ENCODE data around the gene PPP1R14C.

PPP1R14C gene

DNA sequence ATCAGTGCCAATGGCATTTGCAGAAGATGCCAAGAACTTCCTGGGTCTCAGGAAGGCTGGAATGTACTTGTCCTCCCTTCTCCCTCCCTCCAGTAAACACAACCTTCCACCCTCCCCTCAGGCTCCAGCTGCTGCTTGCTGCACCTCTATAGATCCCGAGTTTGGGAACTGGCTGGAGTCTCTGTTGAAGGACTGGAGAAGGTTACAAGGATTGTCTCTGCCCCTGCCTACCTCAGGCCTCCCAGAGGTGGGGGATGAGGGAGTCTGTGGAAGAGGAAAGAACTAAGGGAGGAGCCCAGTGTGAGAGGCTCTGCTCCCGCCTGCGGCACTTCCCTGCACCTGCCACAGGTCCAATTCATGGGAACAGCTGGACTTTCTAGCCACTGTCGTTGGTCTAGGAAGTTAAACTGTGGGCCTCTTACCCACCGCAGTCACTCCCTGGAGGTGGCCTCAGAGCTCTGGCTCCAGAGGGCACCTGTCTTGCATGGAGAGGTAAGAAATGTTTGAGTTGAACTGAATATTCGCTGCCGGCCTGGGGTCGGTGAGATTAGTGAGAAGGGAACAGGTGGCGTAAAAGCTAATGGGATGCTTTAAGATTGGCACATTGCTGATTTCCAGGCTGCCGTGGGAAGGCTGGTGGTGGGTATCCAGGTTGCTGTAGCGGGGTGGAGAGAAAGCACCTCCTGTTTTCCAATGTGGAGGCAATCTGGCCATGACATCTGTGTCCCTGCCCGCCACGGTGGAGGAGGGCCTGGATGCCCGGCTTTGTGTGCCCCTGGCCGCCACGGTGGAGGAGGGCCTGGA lies 54.3 kb downstream of the PPP1R14C start:
- DNase-seq, result no peak

DNA sequence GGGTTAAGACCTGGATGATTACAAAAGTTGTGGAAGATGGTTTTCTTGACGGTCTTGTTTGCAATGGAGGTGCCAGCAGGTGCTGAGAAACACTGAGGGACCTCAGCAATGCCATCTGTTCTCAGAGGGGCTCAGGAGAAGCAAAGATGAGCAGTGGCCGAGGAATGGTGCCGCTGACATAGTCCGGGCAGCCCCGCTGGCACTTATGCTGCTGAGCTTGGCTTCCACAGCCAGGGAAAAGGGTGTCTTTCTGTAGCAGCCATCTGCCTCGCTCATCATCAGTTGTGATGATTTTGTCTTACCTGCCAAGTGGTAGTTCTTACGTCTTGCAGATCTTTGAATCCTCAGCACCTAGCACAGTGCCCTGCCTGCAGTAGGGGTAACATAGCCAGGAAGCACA lies 55.7 kb downstream of the PPP1R14C start:
- no peak for DNase-seq

DNA sequence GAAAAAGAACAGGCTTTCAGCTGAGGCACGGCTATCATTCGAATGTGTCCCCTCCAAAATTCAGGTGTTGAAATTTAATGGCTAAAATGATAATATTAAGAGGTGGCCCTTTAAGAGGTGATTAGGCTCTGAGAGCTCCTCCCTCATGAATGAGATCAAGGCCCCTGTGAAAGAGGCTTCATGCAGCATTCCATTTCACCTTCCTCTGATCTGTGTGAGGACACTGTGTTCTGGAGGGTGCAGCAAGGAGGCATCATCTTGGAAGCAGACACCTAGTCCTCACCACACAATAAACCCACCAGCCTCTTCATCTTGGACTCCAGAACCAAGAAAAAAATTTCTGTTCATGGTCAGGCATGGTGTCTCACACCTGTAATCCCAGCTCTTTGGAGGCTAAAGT lies 56.4 kb downstream of the PPP1R14C start:
- DNase-seq, result no peak

DNA sequence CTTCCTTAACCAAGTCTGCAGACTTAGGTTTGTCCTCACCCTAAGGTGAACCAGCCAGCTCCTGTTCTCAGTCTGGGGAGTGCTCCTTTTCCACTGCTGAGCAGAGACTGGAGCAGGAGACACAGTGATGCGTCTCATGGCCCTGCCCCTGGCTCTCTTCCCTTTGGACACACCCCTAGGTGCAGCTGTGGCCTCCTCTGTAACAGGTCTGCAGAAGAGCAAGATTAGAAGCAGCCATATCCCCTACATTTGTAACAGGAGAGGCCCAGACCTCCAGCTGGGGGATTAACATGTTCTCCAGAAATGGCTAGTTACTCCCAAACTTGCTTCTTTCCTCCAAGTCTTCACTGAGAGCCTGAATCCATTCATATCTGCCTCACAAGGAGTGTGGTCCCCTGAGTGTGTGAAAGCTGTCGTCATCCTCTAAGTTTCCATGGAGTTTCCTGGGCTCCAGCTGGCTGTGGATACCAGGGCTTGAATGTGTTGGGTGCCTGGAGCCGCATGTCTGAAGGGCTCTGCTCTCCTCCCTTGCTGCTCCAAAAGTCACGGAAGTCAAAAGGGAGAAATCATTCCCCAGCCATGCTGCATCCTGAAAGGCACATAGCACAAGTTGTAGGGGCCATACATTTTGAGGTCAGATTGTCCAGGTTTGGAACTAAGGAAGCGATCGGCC lies 57.7 kb downstream of the PPP1R14C start:
- no peak for DNase-seq

DNA sequence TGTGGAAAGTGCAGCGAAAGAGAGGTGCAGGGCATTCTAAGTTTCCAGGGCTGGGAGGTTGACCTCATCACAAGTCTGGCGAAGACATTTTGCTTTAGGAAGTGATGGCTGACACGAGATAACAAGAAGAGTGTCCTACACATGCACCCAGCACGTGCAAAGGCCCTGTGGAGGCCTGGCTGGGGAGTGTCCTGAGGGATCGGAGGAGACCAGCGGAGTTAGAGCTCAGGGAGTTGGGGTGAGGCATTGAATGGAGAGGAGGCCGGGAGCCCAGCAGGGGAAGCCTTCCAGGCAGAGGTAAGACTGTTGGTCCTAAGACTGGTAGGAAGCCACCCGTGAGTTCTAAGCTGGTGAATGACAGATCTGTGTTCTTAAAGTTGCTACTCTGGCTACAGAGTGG lies 58.4 kb downstream of the PPP1R14C start:
- DNase-seq, result no peak

DNA sequence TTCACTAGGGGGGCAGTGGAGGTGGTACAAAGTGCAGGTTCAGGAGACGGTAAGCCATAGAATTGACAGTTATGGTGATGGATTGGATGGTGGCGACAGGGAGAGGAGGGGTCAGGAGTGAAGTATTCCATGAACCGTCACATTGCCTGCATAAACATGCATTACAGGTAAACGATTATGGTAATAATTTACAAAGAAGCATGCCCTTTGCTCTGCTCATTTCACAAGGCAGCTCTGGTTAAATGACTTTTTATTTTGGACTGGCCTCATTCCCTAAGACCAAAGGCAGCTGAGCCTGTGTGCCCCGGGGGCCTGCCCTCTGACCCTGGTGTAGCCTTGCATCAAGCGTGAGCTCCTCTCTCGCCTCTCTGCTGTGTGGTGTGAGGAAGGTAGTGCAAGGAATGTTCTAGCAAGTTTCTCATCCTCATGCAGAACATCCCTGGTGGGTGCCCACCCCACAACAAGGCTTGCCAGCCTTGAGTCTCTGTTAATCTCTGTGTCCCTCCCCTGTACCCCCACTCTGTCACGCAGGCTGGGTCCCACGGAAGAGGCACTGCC lies 59.0 kb downstream of the PPP1R14C start:
- DNase-seq, result no peak

DNA sequence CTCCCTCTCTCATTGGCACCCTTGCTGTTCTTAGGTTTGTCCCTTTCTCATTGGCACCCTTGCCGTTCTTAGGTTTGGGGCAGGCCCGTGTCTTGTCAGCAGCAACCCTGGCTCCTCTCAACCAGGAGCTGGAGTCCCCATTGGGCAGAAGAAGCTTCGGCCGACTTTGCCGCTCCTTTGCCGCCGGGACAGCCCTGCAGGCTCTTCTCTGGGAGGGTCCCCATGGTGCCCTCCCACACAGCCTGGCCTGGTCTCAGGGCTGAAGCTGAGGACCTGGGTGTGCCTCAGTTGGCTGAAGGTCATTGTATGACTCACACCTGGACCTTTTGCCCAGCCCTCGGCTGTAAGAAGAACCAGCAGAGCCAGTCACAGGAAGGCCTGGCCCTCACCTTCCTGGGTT lies 59.6 kb downstream of the PPP1R14C start:
- no peak for DNase-seq

DNA sequence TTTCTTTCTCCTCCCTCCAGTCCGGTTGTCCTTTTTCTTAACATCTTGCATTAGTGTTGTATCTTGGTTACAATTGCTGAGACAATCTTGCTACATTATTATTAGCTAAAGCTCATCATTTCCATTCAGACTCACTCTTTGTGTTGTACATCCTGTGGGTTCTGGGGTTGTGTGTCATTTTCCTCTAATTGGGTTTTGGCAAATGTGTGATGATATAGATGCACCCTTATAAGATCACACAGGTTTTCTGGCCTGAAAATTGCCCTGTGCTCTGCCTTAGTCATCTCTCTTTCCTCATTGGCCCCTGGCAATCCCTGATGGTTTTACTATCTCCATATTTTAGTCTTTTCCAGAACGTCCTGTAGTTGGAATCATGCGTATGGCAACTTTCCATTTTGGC lies 60.1 kb downstream of the PPP1R14C start:
- DNase-seq, result no peak

DNA sequence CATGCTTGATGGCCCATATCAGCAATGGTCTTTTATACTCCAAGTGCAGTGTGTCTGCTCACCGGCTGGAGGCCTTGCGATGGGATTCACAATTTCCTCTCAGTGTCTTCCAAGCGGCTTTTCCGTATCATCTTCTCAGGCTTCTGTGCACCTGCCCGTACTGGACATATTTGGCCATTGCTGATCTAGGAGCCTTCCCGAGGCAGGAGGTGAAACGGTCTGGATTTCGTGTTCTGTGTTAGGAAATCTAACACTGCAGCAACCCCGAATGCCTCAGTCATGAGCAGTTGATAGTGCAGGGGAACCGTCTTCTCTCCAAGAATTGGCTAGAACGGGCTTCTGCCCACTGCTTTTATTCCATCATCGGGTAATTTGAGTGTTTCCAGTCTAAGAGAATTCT lies 60.5 kb downstream of the PPP1R14C start:
- DNase-seq, result no peak

DNA sequence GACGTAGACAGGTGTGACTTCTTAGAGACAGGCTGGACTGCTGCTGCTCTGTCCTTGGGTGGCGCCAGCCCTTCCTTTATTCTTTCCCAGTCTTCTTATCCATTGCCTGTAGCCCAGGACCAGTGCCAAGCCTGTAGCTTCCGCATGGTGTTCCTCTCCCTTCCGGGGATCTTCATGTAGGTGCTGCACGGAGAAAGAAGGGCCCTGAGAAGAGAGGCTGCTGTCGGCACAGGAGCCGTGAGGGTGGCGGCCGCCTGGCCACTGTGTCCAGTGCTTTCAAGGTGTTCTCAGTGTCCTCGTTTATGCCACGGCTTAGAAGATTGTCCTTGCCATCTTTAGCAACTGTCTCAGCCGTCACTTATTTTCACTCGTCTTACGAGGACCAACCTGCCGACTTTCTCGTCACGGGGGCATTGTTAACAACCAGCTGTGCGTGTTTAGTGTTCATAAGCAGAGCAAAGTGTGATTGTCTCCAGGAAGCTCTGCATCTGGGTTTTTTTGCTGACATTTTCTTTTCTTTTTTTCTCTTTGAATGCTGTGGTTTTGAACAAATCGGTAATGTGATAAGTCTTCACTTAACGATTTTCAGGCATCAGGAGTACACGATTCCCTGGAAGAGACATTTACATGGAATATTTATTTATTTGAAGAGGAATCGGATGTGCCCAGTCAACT lies 61.2 kb downstream of the PPP1R14C start:
- no peak for DNase-seq

DNA sequence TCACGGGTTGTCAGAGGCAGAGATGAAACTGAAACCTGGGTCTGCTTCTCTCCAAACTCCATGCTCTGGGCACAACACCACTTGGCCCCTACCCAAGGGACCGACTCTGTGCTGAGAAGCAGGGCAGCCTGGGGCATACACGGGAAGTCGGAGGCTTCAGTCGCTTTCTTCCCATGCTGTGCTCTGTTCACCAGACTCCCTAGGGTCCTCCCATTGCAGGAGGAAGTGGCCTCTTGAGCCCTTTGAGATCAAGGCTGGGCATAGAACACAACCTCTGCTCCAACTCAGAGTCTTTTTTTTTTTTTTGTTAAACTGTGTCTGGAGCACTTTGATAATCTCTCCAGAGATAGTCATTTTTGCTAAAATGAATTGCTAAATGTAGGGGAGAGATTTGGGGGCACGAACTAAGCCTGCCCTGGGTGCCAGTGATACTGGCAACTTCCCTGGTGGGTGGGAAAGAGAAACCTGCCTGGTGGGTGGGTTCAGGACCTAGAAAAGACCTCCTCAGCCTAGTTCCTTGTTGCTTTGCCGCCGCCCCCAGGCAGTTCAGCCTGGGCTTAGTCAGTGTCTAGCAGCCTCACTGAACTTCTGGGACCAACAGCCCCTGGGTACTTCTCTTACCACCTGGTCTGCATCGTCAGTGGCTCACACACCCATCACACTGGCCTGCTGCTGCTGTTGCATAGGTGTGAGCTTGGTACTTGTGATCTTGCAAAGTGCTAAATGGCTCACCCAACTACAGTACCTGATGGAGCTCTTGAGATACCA lies 62.0 kb downstream of the PPP1R14C start:
- peak; percentile 2 for DNase-seq

DNA sequence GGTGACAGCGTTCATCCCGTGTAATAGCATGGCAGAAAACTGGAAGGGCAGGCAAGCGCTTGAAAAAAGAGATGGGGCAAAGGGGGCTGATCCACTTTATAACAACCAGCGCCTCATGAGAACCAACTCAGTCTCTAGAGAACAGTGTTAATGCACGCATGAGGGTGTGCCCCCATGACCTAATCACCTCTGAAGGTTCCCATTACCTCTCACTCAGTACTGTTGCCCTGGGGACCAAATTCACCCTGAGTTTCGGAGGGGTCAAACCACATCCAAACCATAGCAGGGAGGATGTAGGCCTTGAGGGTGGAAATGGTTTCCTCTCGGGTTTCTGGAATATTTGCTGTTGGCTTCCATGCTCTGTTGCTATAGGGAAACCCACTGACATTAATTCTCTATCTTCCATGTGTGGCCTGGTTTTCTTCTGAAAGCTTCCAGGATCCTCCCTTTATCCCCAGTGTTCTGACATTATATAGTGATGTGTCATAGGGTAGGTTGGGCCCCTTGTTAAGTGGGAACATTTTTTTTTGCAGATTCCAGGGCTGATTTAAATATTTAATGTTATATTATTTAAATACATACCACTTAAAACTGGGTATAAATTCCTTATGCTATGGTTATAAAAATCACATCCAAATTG lies 65.2 kb downstream of the PPP1R14C start:
- no peak for DNase-seq

DNA sequence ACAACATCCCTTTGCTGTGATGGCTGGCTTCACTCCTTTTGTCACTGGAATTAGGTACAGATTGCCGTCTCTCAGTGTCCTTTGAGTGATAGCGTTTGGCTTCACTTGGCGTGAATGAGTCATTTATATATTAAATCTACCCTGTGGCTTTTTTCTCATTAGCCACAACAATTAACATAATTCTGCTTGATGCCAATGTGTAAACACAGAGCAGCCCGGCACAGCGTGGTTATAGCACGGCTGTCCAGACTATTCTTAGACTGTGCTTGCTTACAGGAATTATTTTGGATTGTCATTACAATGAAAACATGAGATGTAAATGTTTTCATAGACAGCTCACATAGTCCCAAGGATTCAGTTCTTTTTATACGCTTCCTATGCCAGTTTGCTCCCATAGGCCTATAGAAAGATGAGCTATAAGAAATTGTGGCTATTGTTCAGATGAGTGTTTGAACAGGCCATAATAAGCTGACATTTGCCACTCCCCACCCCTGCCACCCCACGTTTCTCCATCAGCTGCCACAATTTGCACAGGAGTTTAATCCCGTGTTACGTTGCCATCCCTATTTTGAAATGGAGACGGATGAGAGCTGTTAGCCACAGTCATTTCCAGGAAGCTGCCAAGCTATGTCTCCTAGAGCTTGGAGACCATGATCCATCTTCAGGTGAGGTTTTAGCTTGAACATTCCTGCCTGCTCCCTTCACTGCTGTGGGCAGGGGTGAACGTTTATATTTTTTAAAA lies 65.9 kb downstream of the PPP1R14C start:
- DNase-seq, result no peak

DNA sequence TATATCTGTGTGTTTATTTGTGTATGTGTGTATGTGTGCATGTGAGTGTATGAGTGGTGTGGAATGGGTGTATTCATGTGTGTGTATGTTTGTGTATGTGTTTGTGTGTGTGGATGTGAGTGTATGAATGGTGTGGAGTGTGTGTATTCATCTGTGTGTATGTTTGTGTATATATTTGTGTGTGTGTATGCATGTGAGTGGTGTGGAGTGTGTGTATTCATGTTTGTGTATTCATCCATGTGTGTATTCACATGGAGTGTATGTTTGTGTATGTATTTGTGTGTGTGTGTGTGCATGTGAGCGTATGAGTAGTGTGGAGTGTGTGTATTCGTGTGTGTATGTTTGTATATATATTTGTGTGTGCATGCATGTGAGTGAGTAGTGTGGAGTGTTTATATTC lies 66.6 kb downstream of the PPP1R14C start:
- no peak for DNase-seq

DNA sequence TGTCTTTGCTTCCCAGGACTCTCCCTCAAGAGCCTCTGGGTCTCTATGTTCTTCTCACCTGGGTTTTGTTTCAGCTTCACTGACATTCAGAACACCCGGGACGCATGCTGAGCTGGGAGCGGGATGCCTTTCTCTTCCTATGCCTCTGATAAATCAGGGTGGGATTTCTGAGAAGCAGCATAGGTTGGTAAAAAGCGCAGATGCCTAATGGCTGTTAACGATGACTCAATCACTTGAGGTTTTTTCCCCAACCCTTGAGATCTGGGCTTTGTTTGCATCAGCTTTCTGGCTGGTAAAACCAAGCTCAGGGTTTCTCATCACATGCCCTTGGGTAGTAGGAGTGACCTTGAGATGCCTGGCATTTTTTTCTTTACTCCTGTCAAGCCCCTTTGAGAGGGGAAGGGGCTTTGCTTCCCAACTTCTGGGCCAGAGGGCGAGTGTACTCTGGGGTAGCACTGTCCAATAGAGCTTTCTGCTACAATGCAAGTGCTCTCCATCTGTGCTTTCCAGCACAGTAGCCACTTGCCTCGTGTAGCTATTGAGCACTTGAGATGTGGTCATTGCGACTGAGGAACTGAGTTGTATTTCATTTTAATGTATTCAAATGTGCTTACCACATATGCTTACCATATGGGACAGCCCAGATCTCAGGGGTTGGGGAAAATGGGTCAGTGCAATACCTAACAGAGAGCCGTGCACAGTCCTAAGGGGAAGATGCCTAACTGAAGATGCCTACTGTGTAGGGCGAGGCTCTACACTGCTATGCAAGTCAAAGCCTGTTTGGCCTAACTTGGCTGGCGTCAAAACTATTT lies 69.1 kb downstream of the PPP1R14C start:
- no peak for DNase-seq

DNA sequence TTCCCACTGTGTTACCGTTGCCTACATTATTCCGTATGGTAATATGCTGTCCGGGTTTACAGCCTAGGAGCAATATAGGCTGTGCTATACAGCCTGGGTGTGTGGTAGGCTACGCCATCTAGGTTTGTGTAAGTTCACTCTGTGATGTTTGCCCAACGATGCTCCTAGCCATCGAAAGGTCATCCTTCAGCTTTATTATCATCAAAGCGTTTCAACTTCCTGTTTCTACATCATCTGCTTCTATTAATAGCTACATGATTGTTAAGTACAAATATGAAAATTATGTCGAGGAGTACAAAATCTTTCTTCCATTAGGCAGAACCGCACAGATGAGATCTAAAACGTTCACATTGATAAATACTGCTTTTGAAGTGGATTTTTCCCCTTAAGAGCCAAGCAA lies 69.9 kb downstream of the PPP1R14C start:
- DNase-seq, result no peak

DNA sequence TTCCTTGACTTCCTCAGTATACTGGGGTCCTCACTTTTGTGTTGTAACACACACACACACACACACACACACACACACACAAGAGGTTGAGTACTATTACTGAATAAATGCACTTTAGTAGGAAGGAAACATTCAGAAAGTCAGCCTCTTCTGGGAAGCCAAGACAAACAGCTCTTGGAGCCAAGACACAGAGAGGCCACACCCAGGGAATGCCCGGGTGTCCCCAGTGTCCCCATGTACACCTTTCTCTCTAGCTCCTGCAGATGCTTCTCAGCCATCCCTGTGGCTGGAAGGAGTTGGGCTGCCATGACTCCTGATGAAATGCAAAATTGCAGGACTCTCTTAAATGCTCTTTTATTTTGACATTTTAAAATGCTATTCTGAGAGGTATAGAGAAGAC lies 70.5 kb downstream of the PPP1R14C start:
- no peak for DNase-seq

DNA sequence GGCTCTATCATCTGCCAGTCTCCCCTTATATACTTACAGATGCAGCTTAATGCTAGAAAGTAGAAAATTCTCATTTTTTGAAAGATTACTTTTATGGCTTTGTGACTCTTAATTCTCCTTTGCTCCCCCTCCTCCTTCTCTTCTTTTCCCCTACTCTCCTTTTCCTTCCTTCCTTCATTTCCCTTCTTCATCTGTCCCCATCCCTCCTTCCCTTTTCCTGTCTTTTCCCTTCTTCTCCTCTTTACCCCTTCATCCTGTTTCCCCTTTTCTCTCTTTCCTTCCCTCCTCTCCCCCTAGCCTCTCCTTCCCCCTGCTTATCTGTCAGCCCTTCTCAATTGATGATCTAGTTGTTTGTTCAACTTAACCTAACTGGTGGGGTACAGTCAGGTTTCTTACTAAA lies 71.5 kb downstream of the PPP1R14C start:
- no peak for DNase-seq

DNA sequence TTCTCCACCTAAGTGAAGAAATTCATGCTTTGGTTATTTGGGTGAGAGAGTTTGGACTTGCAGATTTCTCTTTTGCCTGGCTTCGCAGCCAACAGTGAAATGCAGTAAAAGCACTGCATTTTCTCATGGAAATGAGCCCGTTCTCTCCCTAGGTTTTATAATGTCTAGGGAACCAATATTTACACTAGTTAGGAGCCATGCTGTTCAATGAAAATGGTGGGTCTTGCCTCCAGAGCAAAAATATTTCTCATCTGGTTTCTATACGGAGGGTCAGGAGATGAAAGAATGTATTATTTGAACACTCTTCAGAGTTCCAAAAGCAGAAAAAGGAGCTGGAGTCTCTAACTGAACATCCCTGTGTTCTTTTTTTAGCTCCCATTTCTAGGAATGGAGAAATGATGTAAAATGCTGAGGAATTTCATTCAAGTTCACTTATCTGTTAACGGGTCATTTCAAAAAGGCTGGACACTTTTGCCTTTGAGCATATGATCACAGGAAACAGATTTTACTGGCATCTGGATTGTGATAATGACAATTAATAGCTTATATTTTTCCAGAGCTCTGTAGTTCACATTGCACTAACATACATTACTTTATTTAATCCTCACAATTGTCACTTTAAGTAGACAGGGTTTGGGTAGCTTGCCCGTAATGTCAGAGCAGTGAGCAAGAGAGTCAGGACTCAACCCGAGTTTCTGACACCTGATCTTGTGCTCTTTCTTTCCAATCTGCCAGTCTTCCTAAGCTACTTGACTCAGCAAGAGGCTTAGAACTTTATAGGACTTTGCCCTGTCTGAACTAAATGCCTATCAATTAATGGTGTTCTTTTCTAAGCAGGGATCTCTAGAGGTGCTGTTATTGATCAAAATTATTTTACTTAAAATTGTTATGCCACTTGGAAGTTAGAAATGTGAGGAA lies 78.0 kb downstream of the PPP1R14C start:
- DNase-seq, result no peak

DNA sequence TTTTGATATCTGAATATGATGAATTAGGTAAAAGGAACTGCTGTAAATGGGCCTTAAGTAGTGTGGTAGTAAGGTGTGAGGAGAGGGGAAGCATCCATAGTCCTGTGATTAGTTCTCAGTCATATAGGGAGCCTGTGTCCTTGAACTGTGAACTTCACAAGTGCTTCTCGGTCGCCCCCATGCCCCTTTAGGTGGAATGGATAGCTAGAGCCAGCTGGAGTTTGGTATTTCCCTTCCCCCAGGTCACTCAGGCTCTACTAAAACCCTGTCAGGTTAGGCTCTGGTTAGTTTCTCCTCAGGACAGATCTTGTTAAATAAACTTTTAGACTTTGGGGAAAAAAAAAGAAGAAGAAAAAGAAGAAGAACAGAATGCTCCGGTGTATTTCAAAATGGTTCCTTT lies 82.0 kb downstream of the PPP1R14C start:
- DNase-seq, result no peak

All from midbrain (tissue), 1 donor.